AG08395 (cell line): ENCODE measurements around the gene CDCP1.
A peak's percentile ranks its signal among the peaks of the same experiment; 100 is the strongest.

ENCODE experiments used
- DNase-seq: peaks from one replicate; pipeline ENCODE4 v3.0.0; 2012; ENCODE audit warnings: mixed read lengths, low spot score

Gene CDCP1, protein sequence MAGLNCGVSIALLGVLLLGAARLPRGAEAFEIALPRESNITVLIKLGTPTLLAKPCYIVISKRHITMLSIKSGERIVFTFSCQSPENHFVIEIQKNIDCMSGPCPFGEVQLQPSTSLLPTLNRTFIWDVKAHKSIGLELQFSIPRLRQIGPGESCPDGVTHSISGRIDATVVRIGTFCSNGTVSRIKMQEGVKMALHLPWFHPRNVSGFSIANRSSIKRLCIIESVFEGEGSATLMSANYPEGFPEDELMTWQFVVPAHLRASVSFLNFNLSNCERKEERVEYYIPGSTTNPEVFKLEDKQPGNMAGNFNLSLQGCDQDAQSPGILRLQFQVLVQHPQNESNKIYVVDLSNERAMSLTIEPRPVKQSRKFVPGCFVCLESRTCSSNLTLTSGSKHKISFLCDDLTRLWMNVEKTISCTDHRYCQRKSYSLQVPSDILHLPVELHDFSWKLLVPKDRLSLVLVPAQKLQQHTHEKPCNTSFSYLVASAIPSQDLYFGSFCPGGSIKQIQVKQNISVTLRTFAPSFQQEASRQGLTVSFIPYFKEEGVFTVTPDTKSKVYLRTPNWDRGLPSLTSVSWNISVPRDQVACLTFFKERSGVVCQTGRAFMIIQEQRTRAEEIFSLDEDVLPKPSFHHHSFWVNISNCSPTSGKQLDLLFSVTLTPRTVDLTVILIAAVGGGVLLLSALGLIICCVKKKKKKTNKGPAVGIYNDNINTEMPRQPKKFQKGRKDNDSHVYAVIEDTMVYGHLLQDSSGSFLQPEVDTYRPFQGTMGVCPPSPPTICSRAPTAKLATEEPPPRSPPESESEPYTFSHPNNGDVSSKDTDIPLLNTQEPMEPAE

DNA sequence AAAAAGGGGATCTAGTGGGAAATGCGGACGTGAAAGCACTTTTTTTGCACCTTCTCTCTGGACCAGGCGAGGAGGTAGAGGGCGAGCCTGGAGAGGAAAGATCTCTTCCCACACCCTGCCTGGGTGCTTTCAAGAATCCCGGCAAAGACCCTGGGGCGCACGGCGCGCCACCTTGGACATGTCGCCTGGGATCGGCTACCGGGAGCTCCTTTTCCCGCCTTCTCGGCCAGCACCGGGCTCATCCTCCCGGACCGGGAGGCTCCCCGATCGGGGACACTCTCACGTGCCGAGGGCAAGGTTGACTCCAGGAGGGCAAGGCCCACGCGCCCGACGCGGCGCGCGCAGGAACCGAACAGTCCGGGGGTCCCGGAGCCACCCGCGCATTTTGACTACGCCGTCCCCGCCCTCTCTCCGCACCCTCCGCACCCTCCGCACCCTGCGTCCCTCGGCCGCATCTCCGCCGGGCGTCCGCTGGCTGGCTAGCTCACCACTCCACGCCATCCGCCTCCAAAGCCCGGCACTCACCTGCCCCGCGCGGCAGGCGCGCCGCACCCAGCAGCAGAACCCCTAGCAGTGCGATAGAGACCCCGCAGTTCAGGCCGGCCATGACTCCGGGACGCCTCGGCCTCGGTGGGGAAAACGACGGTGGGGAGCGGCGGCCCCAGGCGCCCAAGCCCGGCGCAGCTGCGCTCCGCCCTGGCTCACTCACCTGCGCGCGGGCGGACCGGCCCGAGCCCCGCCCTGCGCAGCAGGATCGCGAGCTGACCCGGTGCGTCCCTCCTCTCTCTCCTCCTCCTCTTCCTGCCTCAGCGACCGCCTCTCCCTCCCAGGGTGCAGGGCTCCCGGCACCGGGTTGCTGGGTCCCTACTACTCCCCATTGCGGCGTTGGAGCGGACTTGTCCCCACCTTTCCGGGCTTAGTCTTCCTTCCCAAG is at the start of gene CDCP1:
TSS of gene CDCP1 (minus strand) at position 698 of the 934 bp plus-strand sequence. CDS start at position 607, 91 bp downstream.
- peak; percentile 9 for DNase-seq

DNA sequence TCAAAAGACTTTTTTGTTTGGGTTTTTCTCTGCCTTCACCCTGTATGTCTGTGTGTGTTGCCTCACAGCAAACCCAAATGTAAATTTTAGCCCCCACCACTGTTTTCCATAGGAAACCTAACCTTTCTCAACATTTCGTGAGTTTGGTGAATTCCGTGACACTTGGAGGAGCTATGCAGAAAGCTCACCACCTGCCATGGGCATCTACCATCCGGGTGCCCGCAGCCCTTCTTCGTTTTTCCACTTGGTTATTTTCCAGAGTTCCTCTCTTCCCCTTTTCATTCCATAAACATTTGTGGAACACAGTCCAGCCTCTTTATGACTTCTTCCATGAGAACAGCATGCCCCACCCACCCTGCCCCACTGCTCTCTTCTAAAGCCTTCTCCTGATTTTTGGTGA is 48.6 kb upstream of the CDCP1 start:
- DNase-seq, result no peak

DNA sequence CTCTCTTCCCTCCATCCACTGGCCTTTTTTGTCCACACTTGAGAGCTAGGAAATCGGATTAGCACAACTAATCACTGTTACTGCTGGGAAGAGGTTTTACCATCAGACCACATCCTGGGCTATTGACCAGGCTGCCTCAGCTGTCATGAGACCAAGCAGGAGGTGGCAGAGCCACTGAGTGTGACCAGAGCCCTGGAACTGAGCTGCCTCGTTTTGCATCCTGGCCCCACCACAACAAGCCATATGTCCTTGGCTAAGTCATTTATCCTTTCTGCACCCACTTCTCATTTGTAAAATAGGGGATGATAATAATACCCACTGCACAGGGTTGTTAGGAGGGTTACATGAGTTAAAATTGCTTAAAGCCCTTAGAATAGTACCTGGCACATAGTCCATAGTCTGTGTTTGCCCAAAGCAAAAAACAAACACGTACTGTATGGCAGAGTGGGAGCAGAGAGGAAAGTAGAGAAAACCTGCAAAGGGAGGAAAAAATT is 45.8 kb upstream of the CDCP1 start:
- DNase-seq, result no peak

DNA sequence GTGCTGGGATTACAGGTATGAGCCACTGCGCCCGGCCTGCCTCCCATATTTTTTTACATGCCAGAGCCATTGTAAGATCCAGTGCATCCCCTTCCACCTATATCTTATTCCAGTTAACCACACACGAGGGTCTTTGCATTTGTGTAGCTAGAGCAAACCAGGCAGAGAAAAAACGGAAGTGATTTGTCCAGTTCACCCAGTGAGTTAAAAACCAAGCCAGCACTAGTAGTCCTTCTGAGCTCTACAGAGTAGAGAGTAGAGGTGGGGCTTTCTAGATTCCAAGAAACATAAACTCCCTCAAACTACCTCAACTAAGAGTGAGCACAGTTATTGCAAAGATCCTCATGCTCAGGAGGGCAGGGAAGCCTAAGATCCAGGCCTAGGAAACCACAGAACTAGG is 45.2 kb upstream of the CDCP1 start:
- DNase-seq, result no peak

DNA sequence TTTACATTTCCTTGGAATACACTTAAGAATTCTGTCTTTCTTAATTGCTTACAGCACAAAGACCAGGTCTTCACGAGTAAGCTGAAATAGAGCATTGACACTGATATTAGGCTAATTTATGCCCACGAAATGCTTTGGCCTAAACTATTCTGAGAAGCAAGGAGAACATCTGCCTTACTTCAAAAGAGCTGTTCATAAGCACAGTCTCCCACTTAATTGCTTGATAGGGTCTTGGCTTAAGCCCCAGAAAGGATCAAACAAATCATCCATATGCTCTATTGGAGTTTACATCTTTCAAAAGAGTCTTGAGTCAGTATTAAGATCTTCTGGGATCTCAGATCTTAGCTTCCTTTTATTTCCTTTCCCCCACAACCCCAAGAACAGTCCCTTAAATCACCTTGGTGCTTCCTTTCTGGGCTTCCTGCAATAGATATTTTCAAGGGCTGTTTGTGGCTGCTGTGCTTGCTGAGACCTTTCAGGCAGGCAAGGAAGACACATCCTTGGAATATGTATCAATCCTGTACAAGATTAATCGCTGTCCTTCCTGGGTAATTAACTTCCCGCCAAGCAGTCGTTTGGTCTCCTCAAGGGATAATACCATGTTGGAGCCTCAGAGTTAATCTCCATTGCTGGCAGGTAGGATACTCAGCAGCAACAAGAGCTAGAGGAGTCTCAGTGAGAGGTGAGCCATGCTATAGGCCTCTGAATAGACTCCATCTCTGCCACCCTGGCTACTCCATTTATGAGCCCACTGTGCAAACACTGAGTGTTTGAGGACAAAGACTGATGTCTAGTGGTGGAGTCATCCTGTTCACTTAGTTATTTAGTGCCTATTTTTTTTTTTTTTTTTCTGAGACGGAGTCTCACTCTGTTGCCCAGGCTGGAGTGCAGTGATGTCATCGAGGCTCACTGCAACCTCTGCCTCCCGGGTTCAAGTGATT is 42.8 kb upstream of the CDCP1 start:
- DNase-seq, result no peak

DNA sequence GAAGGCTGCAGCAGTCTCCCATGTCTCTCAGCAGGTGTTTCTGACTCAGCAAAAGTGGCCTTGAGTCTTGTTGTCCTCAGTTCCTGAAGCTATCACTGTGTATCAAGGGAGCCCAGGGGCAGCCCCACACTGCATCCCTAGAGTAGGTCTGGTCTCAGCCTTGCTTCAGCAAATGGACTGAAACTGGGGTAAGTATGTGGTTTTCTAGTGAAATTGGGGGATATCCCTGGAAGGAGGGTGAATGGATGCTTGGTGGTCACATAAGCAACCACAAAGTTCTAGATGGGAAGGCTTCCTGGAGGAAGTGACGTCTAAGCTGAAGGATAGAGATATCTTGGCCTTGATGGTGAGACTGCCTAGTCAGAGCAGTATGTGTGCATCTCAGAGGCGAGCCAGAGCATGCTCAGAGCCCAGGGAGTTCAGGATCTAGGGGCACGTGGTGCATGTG is 41.5 kb upstream of the CDCP1 start:
- no peak for DNase-seq

DNA sequence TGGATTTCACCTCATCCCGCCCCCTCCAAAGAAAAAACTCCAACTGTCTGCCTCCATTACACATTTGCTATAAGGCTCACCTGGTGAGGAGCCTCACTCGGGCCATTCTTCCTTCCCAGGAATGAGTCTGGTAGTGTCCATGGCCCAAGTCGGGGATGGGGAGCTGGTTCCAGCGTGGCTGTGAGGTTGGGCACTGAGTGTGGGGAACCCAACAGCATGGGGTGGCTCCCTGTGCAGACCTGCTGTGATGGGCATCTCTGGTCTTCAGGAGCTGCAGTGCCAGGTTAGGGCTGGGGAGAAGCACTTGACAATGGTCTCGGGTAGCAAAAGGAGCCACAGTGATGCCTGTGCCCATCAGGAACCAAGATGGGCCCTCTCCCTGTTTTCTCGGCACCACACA is 40.7 kb upstream of the CDCP1 start:
- DNase-seq, result no peak

DNA sequence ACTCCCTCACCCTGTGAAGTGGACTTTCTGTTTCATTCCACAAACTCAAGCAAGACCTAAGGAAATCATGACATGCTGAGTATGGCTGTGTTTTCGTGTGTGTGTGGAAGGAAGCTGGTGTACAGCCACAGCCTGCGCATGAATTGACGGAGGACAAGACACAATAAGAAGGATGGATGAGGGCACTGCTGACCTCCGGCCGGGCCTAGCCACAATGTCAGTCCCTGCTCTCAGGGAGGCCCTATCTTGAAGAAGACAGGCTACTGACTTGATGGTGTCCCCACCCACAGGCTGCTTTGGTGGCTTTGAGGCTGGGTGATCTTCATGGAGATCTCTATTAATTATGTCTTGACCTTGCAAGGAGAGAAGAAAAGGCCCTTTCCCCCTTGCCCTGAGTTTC is 39.3 kb upstream of the CDCP1 start:
- DNase-seq, result no peak

DNA sequence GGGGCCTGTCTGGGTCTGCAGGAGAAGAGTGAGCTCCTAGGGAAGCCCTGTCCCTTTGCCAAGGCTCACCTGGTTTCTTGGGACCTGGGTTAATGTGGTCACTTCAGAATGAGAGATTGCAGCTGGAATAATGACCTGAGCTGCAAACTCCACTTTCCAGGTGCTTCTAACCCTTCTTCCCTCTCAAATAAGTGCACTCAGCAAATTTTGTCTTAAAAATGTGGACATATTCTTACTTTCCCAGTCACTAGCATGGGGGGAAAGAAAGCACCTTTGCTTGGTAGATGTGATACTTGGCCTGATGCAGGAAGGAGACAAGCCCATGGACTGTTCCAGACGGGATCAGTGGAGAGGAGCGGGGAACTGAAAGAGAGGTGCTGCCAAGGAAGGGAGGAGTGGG is 38.9 kb upstream of the CDCP1 start:
- no peak for DNase-seq

DNA sequence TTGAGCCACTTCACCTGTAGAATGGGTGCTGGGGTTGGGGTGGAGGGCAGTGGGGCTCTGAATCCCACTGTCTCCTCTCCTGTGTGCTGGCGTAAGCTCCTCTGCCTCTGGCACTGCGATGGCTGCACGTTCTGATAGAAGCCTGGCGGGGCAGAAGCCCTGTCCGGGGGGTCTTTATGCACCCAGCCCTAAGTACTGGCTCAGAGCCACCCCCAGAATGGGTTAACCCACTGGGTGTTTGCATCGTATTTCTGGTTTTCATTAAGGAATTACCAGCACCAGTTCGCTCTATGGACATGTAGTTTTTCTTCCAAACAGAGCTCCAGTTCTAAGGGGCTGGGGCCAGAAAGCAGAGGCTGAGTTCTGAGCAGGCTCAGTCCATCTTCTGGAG is 37.7 kb upstream of the CDCP1 start:
- no peak for DNase-seq

DNA sequence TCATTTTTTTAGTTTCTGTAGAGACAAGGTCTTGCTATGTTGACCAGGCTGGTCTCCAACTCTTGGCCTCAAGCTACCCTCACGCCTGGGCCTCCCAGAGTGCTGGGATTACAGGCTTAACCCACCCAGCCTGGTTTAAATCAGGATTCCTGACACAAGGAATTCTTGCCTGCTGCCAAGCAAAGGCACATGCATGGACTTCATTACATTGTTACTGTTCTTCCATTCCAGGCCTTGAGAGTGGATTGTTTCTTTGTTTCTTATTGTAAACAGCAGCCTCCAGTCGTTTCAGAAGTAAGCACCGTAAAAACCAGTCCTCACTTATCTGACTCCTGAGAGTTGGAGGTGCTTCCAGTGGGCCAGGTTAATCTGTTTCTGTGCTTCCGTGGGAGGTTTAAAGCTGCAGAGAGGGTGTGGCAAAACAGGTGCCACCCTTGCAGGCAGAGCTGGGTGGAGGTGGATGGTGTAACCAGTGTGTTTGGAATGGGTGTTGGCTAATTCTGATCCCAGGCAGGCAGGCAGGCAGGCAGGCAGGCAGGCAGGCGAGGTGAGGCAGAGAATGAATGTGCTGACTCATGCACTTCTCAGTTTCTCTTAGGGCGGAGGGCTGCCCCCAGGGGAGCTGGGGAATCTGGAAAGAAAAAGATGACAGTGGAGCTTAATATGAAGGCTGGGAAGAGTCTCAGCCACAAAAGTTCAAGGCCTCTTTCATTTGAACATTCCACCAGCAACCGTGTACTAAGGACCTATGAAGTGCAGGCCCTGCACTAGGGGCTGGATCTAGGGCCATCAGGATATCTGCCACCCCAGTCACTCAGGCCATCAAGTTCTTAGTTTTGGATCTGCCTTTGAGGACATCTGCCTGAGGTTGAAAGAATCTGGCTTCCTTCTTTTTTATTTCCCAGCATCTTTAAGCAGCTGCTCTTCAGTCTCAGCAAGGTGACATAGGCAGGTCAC is 37.0 kb upstream of the CDCP1 start:
- peak; percentile 61 for DNase-seq

DNA sequence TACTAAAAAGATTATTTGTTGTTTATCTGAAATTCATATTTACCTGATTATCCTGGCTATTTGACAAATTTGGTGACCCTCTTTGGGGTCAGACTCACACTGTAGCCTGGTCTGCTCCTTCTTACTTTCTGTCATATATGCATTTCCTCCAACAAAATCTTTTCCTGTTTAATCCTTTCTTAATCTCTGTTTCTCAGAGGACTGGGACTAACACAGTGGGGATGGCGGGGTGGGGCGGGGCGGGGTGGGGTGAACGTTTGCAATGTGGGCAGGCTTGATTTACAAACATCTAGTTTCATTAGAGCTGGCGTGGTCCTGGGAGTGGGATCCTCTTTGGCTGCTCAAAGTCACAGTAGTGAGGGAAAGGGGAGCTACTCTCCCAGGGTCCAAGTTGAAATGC is 35.3 kb upstream of the CDCP1 start:
- no peak for DNase-seq

DNA sequence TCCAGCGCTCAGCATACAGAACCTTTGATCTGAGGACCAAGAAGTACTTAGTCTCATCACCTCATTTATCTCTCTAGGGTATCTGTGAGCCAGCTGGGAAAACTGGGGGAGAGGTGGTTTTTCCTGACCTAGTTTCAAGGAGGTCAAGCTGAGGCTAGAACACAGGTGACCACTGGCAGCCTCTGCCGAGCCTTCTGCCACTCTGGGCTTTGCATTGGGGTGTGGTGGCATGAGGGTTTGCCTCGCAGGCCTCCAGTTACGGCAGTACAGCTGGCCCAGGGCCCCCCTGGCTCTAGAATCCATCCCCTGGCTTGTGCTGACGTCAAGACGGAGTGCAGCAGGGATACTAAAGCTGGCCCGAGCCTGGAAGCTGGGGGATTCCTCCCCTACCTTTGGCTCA is 34.7 kb upstream of the CDCP1 start:
- no peak for DNase-seq

DNA sequence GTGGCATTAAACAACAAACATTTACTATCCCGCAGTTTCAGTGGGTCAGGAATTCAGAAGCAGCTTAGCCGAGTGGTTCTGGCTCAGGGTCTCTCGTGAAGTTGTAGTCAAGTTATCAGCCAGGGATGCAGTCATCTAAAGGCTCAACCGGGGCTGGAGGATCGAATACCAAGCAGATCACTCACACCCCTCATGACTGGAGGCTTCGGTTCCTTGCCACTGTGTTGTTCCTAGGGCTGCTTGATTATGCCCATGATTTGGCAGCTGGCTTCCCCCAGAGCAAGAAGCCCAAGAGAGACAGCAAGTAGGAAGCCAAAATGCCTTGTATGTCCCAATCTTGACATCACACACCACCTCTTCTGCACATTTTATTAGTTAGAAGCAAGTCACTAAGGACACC is 33.9 kb upstream of the CDCP1 start:
- DNase-seq, result peak; percentile 78

DNA sequence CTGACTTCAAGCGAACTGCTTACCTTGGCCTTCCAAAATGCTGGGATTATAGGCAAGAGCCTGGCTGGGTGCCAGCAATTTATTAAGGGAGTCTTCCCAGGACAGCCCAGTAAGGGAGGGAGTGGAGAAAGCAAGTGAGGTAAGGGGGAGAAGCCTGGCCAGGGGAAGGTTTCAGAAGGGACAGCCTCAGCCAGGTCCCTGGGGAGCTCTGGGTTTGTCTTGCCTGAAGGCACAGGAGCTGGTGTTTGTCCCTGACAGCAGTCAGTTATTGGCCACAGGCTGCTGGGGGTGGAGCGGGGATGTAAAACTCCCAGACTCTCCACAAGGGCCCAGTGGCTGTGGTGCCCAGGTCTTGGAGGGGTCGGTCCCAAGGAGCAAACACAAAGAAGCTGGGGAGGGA is 33.0 kb upstream of the CDCP1 start:
- no peak for DNase-seq

DNA sequence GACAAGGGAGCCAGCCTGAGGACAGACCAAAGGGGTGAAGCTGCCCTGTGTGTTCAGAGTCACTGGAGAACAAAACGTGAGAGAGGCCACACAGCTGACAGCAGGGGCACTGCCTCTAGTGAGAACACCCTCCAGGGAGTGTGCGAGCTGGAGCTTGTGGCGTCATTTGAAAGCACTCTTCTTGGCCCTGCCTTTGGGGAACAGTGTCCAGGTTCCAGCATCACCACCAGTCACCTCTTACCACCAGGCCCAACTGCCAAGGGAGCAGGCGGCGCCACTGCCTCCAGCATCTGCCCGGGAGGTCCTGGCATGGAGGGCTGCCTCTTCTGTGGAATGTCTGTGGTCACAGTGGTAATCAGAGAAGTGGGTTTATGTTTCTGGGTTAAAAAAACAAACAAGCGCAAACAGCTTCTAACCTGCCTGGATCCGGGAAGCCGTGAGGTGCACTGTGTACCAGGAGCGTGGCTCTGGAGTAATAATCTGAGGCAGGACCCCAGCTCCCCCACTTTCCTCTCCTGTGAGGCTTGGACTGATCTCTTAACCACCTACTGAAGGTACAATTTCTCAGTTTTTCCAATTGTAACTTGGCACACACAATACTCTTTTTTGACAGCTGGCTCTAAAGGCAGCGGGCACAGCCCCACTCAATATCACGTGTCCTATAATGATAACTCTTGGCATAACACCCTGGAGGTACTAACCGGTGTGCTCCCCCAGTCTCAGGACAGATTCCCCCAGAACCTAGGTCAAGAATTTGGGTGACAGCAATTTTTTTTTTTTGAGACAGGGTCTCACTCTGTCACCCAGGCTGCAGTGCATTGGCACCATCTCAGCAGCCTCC is 32.2 kb upstream of the CDCP1 start:
- DNase-seq, result peak; percentile 35

DNA sequence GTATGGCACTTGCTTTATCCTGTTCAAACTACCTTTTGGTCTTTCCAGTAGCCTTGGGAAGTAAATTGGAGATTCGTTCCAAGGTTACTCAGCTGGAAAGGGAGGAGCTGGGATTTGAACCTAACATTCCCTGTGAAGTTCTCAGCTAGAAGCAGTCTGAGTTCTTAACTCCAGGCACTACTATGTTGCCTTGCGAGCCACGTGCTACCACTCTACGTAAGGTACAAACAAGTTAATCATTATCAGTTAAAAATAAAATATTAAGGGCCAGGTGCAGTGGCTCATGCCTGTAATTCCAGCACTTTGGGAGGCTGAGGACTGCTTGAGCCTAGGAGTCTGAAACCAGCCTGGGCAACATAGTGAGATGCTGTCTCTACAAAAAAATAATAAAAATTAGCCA is 30.7 kb upstream of the CDCP1 start:
- DNase-seq, result no peak

DNA sequence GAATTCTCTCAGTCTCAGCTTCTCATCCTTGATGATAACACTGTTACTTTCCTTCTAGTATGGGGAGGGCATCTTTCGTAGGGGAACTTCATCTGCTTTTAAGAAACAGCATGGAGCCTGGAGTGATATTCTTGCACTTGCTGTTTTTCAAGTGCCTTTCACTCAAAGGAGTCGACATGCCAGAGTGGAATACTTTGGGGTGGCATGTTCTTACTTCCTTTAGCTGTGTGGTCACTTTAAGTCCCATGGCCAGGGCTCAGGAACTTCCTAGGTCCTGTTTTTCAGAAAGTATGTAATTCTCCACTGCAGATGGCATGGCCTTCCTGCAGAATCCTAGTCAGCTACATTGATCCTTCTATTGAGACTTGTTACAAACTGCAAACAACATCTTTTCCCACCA is 28.1 kb upstream of the CDCP1 start:
- DNase-seq, result no peak

DNA sequence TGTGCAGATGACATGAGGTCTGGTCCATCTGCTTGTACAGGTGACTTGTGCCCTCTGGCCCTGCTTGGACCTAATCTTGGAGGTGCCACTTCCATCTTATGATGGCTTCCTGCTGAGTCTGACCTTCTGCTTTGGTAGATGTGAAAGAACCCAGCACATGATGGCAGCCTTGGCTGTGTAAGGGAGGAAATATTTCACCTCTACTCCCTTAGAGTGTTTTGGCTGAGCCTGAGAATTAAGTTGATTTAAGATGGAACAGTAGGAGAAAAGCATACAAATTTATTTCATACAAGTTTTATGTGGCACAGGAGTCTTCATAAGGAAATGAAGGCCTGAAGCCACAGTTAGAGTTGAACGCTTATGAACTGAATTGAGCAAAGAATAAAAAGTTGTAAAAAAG is 27.6 kb upstream of the CDCP1 start:
- DNase-seq, result no peak
